HepG2 (cell line): Measurements from ENCODE around the gene KMT2B. TPM values are rescaled to one million over a fixed set of nuclear protein-coding genes. Genes with fewer than 3 reads are reported as not detected.
A peak's percentile ranks its signal among the peaks of the same experiment; 100 is the strongest.

ENCODE experiments used
- DNMT3B ChIP-seq: conservative IDR thresholded peaks from 2 replicates; pipeline ENCODE4 v1.6.1; 2016; ENCODE audit warnings: missing biosample characterization, control low read depth
- DR1 ChIP-seq: sonication (generic); formaldehyde crosslinking; IDR thresholded peaks from 2 replicates; pipeline ENCODE4 v1.8.0; 2021; ENCODE audit warnings: mild to moderate bottlenecking, missing genetic modification reagents, inconsistent platforms
- HNRNPLL ChIP-seq: fragments of 200-400 bp; formaldehyde crosslinking; IDR thresholded peaks from 2 replicates; pipeline ENCODE4 v1.6.1; 2017; ENCODE audit warnings: mild to moderate bottlenecking, low read depth, low read length; ENCODE audit not compliant: poor library complexity, severe bottlenecking
- IRX3 ChIP-seq: sonication (generic); formaldehyde crosslinking; IDR thresholded peaks from 2 replicates; pipeline ENCODE4 v1.8.1; 2023; ENCODE audit warnings: mild to moderate bottlenecking, low read depth, missing genetic modification reagents, borderline replicate concordance
- MNT ChIP-seq: fragments of 450-650 bp; IDR thresholded peaks from 2 replicates; pipeline ENCODE4 v1.6.1; 2016
- RARA ChIP-seq: IDR thresholded peaks from 2 replicates; pipeline ENCODE4 v1.6.1; 2016; ENCODE audit warnings: missing genetic modification reagents, missing compliant biosample characterization
- SIX4 ChIP-seq: sonication (generic); formaldehyde crosslinking; IDR thresholded peaks from 2 replicates; pipeline ENCODE4 v1.4.0; 2020; ENCODE audit warnings: missing genetic modification reagents
- SYNCRIP ChIP-seq: fragments of 200-400 bp; formaldehyde crosslinking; IDR thresholded peaks from 2 replicates; pipeline ENCODE4 v1.6.1; 2018; ENCODE audit warnings: mild to moderate bottlenecking, low read depth, low read length; ENCODE audit not compliant: insufficient read depth
- U2AF1 ChIP-seq: fragments of 200-400 bp; formaldehyde crosslinking; optimal IDR thresholded peaks from 2 replicates; pipeline ENCODE3; 2017; ENCODE audit warnings: mild to moderate bottlenecking, low read depth, low read length
- ZNF274 ChIP-seq: sonication (generic); formaldehyde crosslinking; IDR thresholded peaks from 2 replicates; pipeline ENCODE4 v1.5.1; 2020; ENCODE audit warnings: mild to moderate bottlenecking, missing genetic modification reagents
- ZNF547 ChIP-seq: sonication (generic); formaldehyde crosslinking; IDR thresholded peaks from 2 replicates; pipeline ENCODE4 v1.5.1; 2020; ENCODE audit warnings: mild to moderate bottlenecking, missing genetic modification reagents
- ZNF552 ChIP-seq: sonication (generic); formaldehyde crosslinking; IDR thresholded peaks from 2 replicates; pipeline ENCODE4 v1.9.0; 2022; ENCODE audit warnings: missing genetic modification reagents, mild to moderate bottlenecking, borderline replicate concordance
- ZNF749 ChIP-seq: sonication (generic); formaldehyde crosslinking; IDR thresholded peaks from 2 replicates; pipeline ENCODE4 v1.8.0; 2022; ENCODE audit warnings: mild to moderate bottlenecking, missing genetic modification reagents, moderate library complexity, borderline replicate concordance
- ZNF792 ChIP-seq: IDR thresholded peaks from 2 replicates; pipeline ENCODE4 v1.6.1; 2016
- polyA plus RNA-seq, 8 experiments: library from polyadenylated mRNA; depleted of rRNA in 3 of 8; stranded (reverse) in 7 of 8; unstranded in 1 of 8; fragments of >200 nt; fragmentation: Illumina TruSeq in 4 of 8; extraction: Trizol in 4 of 8; gene quantifications; 2 replicates each; pipeline versions ENCODE4 v1.2.1 to v1.2.3, GENCODE V29; 2011 to 2016; ENCODE audit warnings: low read depth in 4 of 8, missing spikeins in 1 of 8, mixed read lengths in 1 of 8; ENCODE audit not compliant: insufficient read depth in 1 of 8
- total RNA-seq, 5 experiments: library from RNA; depleted of rRNA; stranded (reverse); fragments of >200 nt; fragmentation: Illumina TruSeq; extraction: Trizol; gene quantifications; 2 replicates each; pipeline ENCODE4 v1.2.3, GENCODE V29; 2016; ENCODE audit warnings: low read depth in 1 of 5
- TF ChIP-seq, protein P1 (sequence below): sonication (generic); formaldehyde crosslinking; IDR thresholded peaks from 2 replicates; pipeline ENCODE4 v1.5.1; 2020; ENCODE audit warnings: mild to moderate bottlenecking, missing genetic modification reagents, borderline replicate concordance
- TF ChIP-seq, protein P2 (sequence below): sonication (generic); formaldehyde crosslinking; IDR thresholded peaks from 2 replicates; pipeline ENCODE4 v1.4.0; 2020; ENCODE audit warnings: mild to moderate bottlenecking, missing genetic modification reagents
- TF ChIP-seq, protein P3 (sequence below): conservative IDR thresholded peaks from 2 replicates; pipeline ENCODE4 v1.6.1; 2018; ENCODE audit warnings: missing genetic modification reagents

The KMT2B gene
- total and polyA plus RNA-seq, 2 of the 13 experiments (the other 11 are each of a cell fraction or from before 2014, with no cell fraction given): 6.2 to 16.9 TPM

GRCh38 chr19:35740423-35741202, 22.8 kb downstream of the KMT2B start (continued):
- TF ChIP-seq HNRNPLL: peak; percentile 96
- peak; percentile 57 for TF ChIP-seq MNT
- 0 out of 2 replicates have a peak, but pooled peaks have one; percentile 56 for TF ChIP-seq IRX3 (CRISPR knock-in tag)
- TF ChIP-seq, protein P1, sequence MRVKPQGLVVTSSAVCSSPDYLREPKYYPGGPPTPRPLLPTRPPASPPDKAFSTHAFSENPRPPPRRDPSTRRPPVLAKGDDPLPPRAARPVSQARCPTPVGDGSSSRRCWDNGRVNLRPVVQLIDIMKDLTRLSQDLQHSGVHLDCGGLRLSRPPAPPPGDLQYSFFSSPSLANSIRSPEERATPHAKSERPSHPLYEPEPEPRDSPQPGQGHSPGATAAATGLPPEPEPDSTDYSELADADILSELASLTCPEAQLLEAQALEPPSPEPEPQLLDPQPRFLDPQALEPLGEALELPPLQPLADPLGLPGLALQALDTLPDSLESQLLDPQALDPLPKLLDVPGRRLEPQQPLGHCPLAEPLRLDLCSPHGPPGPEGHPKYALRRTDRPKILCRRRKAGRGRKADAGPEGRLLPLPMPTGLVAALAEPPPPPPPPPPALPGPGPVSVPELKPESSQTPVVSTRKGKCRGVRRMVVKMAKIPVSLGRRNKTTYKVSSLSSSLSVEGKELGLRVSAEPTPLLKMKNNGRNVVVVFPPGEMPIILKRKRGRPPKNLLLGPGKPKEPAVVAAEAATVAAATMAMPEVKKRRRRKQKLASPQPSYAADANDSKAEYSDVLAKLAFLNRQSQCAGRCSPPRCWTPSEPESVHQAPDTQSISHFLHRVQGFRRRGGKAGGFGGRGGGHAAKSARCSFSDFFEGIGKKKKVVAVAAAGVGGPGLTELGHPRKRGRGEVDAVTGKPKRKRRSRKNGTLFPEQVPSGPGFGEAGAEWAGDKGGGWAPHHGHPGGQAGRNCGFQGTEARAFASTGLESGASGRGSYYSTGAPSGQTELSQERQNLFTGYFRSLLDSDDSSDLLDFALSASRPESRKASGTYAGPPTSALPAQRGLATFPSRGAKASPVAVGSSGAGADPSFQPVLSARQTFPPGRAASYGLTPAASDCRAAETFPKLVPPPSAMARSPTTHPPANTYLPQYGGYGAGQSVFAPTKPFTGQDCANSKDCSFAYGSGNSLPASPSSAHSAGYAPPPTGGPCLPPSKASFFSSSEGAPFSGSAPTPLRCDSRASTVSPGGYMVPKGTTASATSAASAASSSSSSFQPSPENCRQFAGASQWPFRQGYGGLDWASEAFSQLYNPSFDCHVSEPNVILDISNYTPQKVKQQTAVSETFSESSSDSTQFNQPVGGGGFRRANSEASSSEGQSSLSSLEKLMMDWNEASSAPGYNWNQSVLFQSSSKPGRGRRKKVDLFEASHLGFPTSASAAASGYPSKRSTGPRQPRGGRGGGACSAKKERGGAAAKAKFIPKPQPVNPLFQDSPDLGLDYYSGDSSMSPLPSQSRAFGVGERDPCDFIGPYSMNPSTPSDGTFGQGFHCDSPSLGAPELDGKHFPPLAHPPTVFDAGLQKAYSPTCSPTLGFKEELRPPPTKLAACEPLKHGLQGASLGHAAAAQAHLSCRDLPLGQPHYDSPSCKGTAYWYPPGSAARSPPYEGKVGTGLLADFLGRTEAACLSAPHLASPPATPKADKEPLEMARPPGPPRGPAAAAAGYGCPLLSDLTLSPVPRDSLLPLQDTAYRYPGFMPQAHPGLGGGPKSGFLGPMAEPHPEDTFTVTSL: no peak
- TF ChIP-seq, protein P2, sequence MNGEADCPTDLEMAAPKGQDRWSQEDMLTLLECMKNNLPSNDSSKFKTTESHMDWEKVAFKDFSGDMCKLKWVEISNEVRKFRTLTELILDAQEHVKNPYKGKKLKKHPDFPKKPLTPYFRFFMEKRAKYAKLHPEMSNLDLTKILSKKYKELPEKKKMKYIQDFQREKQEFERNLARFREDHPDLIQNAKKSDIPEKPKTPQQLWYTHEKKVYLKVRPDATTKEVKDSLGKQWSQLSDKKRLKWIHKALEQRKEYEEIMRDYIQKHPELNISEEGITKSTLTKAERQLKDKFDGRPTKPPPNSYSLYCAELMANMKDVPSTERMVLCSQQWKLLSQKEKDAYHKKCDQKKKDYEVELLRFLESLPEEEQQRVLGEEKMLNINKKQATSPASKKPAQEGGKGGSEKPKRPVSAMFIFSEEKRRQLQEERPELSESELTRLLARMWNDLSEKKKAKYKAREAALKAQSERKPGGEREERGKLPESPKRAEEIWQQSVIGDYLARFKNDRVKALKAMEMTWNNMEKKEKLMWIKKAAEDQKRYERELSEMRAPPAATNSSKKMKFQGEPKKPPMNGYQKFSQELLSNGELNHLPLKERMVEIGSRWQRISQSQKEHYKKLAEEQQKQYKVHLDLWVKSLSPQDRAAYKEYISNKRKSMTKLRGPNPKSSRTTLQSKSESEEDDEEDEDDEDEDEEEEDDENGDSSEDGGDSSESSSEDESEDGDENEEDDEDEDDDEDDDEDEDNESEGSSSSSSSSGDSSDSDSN (CRISPR knock-in tag): peak; percentile 79
- TF ChIP-seq RARA (CRISPR knock-in tag): peak; percentile 33; the same call in 1 of the 2 replicates
- TF ChIP-seq DNMT3B (CRISPR knock-in tag): 0 out of 2 replicates have a peak, but pooled peaks have one; percentile 41
- no peak for TF ChIP-seq ZNF552 (CRISPR knock-in tag)
- no peak for TF ChIP-seq SYNCRIP
- TF ChIP-seq ZNF792 (CRISPR knock-in tag): no peak; the same call in 1 of the 2 replicates
- TF ChIP-seq, protein P3, sequence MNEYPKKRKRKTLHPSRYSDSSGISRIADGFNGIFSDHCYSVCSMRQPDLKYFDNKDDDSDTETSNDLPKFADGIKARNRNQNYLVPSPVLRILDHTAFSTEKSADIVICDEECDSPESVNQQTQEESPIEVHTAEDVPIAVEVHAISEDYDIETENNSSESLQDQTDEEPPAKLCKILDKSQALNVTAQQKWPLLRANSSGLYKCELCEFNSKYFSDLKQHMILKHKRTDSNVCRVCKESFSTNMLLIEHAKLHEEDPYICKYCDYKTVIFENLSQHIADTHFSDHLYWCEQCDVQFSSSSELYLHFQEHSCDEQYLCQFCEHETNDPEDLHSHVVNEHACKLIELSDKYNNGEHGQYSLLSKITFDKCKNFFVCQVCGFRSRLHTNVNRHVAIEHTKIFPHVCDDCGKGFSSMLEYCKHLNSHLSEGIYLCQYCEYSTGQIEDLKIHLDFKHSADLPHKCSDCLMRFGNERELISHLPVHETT: peak; percentile 67; the same call in 1 of the 2 replicates
- TF ChIP-seq ZNF274 (CRISPR knock-in tag): no peak
- TF ChIP-seq SIX4: no peak
- TF ChIP-seq U2AF1: peak; percentile 41
- TF ChIP-seq ZNF547: peak; percentile 53; the same call in 1 of the 2 replicates
- TF ChIP-seq ZNF749: no peak
- TF ChIP-seq DR1 (CRISPR knock-in tag): peak; percentile 96
